ENCODE measurements around the gene WDR83. TPM values are rescaled to one million over a fixed set of nuclear protein-coding genes. Genes with fewer than 3 reads are reported as not detected.

The WDR83 gene
- total RNA-seq (ENCODE audit: low replicate concordance): 11.0 and 13.0 TPM in 2 replicates

GRCh38 chr19:12666265-12667048, at the start of gene WDR83, which contains the start of gene MAN2B1:
Gene WDR83, plus strand, starts transcription at chr19:12666807. Its CDS starts 2,984 bp downstream, at chr19:12669791.
Gene MAN2B1, minus strand, starts transcription at chr19:12666742. Its CDS starts 41 bp downstream, at chr19:12666701.

DNA sequence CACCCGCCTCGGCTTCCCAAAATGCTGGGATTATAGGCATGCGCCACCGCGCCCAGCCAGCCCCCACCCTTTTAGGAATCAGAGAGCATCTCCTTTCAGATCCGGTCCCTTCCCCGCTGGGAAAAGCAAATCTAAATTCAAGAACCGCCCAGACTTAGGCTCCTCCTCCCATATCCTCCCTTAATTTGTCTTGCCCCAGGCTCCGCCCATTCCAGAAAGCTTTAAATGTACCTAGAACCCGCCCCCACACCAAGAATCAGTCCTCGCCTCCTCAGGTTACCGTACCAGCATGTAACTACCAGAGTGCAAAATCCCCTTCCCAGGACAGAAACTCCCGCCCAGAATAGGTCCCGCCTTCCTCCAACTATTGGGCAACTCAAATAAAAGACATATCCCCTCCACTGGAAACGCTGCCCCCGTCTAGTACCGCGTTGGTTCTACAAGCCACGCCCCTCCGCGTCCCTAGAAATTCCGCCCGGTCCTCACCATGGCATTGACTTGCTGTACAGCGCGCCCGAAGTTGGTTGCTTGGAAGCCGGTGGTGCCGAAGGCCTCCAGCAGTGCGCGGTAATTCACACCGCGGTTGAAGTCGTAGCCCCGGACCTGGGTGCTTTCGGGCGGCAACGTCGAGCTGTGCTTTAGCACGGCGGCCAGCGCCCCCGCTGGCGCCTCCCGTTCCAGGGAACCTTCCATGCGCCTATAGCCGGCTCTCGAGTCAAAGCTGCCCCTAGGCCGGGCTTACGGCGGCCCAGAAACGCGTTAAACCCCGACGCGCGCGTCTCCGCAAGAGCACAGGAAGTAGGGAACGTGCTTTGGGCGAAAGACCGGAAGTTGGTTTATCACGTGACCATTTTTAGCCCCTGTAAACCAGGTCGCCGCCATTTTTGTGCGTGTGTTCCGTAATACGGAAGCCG, 14.7 kb downstream of the WDR83 start, which contains the start of gene DHPS:
Gene DHPS, minus strand, starts transcription at position 807 of the 914 bp plus-strand sequence. Its CDS starts 114 bp downstream, at position 693.

DNA sequence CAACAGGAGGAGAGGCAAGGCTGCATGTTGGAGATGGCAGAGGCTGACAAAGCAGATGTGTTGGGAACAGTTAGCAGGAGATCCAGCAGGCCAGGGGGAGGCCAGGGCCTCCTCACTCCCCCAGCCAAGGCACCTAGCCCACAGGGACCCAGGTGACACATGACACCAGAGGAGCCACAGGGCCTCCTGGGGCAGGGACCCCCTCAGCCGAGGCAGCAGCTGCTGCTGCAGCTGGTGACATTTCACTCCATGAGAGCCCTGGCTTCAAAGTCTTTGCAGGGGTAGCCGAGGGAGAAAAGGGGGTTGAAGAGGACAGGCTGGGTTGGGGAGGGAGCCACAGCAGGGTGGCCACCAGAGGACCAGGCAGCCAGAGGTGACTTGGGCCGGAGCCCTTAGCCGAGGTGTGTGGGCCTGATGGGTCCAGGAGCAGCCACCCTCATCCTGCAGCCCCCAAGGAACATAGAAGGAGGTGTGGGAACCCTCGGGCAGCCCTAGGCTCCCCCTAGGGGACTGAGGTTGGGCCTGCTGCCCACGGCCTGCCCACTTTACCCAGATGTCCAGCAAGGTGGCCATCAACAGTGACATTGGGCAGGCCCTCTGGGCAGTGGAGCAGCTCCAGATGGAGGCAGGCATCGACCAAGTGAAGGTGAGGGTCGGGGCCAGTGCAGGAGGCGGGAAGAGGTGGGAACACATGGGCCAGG, 21.0 kb downstream of the WDR83 start, which contains the start of gene GNG14:
Gene GNG14, plus strand, starts transcription at position 503 of the 701 bp plus-strand sequence. Its CDS starts 51 bp downstream, at position 554.

DNA sequence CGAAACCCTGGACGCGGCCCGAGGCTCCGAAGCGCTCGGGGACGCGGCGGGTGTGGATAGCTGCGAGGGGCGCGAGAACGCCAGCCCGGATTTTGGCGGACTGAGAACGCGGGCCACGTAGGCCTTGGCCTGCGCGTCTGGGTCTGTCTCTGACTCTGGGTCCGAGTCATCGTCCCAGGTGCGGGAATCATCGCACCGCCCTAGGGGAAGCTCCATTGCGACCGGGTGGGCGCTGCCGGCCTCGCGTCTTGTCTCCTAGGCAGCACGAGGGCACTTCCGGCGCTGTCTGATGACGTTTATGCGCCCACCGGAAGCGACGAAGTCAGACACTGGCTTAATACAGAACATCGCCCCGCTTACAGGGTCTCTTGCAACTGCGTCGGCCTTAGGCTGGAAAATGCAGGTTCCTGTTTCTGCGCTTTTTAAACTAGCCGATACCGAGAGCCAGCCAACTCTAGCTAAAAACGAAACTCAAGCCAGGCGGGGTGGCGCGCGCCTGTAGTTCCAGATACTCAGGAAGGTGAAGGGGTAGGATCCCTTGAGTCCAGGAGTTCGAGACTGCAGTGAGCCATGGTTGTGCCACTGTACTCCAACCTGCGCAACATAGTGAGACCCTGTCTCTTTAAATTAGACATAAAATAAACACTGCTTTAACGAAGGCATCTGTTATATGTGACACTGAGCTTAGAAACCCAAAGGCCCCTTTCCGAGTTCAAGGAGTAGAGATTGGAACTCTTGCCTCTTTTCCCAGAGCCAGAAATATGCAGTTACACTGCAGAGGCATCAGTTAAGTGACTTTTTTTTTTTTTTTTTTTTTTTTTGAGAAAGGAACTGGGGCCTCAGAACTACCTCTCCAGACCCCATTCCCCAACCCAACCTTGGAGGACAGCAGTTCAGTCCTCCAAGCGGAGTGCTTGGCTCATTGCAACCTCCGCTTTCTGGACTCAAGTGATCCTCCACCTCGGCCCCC, 30.0 kb downstream of the WDR83 start, which contains the start of gene FBXW9:
Gene FBXW9, minus strand, starts transcription at position 266 of the 970 bp plus-strand sequence. Its CDS starts 50 bp downstream, at position 216.

GRCh38 chr19:12723641-12724426, 57.2 kb downstream of the WDR83 start, which contains the start of gene TNPO2:
Gene TNPO2, minus strand, starts transcription at chr19:12723932. Its CDS starts 2,955 bp downstream, at chr19:12720977.

Other genes starting within 250 kb of the WDR83 start
- 1.8 and 2.9 TPM in 2 replicates for gene ZNF443, start 225.8 kb upstream of the WDR83 start, total RNA-seq (ENCODE audit: low replicate concordance)
- 2.8 and 3.2 TPM in 2 replicates for gene ZNF709, start 182.0 kb upstream of the WDR83 start, total RNA-seq (ENCODE audit: low replicate concordance)
- gene ZNF564, start 115.3 kb upstream of the WDR83 start, total RNA-seq (ENCODE audit: low replicate concordance): 4.0 and 9.5 TPM in 2 replicates
- gene ZNF490, start 56.0 kb upstream of the WDR83 start, total RNA-seq (ENCODE audit: low replicate concordance): 6.4 and 6.8 TPM in 2 replicates
- gene ZNF791, start 55.9 kb upstream of the WDR83 start, total RNA-seq (ENCODE audit: low replicate concordance): 6.1 and 8.9 TPM in 2 replicates
- gene MAN2B1, start 65 bp upstream of the WDR83 start, total RNA-seq (ENCODE audit: low replicate concordance): 29.1 and 32.4 TPM in 2 replicates
- gene DHPS, start 15.1 kb downstream of the WDR83 start, total RNA-seq (ENCODE audit: low replicate concordance): 57.6 and 65.5 TPM in 2 replicates
- not detected in 2 replicates for gene GNG14, start 21.2 kb downstream of the WDR83 start, total RNA-seq (ENCODE audit: low replicate concordance)
- 2.8 and 8.0 TPM in 2 replicates for gene FBXW9, start 29.8 kb downstream of the WDR83 start, total RNA-seq (ENCODE audit: low replicate concordance)
- 26.8 and 65.9 TPM in 2 replicates for gene TNPO2, start 57.1 kb downstream of the WDR83 start, total RNA-seq (ENCODE audit: low replicate concordance)
- 133 and 152 TPM in 2 replicates for gene TRIR, start 67.9 kb downstream of the WDR83 start, total RNA-seq (ENCODE audit: low replicate concordance)
- 107 and 190 TPM in 2 replicates for gene GET3, start 70.7 kb downstream of the WDR83 start, total RNA-seq (ENCODE audit: low replicate concordance)
- not detected in 2 replicates for gene BEST2, start 85.0 kb downstream of the WDR83 start, total RNA-seq (ENCODE audit: low replicate concordance)
- 15.7 and 18.7 TPM in 2 replicates for gene HOOK2, start 108.7 kb downstream of the WDR83 start, total RNA-seq (ENCODE audit: low replicate concordance)
- 33.2 and 138 TPM in 2 replicates for gene JUNB, start 124.7 kb downstream of the WDR83 start, total RNA-seq (ENCODE audit: low replicate concordance)
- 169 and 248 TPM in 2 replicates for gene PRDX2, start 135.0 kb downstream of the WDR83 start, total RNA-seq (ENCODE audit: low replicate concordance)
- 0.30 TPM in 1 of 2 replicates, not detected in the other for gene THSD8, start 135.3 kb downstream of the WDR83 start, total RNA-seq (ENCODE audit: low replicate concordance)
- gene RNASEH2A, start 139.8 kb downstream of the WDR83 start, total RNA-seq (ENCODE audit: low replicate concordance): 9.7 and 15.9 TPM in 2 replicates
- gene RTBDN, start 167.8 kb downstream of the WDR83 start, total RNA-seq (ENCODE audit: low replicate concordance): not detected in 2 replicates
- 0.35 TPM in 1 of 2 replicates, not detected in the other for gene MAST1, start 171.7 kb downstream of the WDR83 start, total RNA-seq (ENCODE audit: low replicate concordance)
- 25.7 and 31.3 TPM in 2 replicates for gene DNASE2, start 214.6 kb downstream of the WDR83 start, total RNA-seq (ENCODE audit: low replicate concordance)
- gene KLF1, start 220.4 kb downstream of the WDR83 start, total RNA-seq (ENCODE audit: low replicate concordance): 0.12 TPM in 1 of 2 replicates, not detected in the other
- 13.3 and 19.8 TPM in 2 replicates for gene GCDH, start 224.4 kb downstream of the WDR83 start, total RNA-seq (ENCODE audit: low replicate concordance)